ENCODE results near the gene TMOD1.
"Not testable (repeated sequence)": the region's sequence is repeated elsewhere in the genome, so short reads cannot be mapped to it uniquely, and the experiment has no call there.

The TMOD1 gene

DNA sequence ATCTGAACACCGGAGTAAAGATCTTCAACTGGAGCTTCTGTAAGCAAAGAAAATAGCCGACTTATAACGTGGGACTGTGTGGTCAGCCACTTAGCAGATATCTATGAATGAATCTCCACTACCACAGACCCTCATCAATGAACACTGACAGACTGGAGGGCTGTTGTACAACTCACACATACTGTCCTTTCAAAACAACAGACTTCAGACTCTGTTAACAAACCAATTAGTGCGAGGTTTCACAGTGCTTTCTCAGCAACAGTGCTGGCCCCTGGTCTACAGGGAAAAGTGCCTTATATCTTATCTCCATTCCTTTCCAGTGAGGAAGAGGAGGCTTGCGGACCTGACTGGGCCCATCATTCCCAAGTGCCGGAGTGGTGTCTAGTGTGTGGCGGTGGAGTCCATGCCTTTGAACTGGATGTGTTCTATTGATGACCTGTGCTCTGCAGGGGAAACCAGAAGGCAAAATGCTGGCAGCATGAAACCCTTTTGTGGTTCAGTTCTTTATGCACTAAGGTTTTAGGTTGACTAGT is 97.9 kb downstream of the TMOD1 start:
- no peak for DNase-seq

DNA sequence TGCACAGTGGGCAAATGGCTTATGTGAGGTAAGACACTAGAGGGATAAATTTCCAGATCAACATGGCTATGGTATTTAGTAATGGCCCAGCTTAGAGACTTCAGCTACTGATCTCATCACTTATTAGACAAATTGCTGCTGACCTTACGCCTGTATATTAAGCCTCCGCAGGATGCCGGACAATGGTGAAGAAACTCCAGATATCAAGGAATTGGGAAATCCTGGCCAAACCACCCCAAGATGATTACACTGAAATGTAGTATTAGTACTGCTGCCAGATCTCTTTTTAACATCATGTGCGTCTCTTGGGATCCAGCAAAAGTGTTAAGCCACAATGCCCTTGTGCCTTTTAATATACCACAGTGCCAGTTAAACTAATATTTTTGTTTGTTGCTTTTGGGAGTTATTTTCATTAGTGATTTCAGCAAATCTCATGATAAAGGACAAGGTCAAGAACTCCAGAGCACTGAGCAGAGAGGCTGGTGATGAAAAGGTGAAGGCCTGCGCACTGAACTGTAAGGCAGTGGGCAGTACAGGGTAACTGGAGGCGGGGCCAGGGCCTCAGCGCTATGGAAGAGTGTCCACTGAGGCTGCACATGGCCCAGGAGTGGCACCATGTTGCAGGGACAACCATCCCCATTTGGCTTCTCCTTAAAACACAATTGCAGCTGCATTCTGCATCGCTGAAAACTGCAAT is 99.2 kb downstream of the TMOD1 start:
- DNase-seq: no peak

DNA sequence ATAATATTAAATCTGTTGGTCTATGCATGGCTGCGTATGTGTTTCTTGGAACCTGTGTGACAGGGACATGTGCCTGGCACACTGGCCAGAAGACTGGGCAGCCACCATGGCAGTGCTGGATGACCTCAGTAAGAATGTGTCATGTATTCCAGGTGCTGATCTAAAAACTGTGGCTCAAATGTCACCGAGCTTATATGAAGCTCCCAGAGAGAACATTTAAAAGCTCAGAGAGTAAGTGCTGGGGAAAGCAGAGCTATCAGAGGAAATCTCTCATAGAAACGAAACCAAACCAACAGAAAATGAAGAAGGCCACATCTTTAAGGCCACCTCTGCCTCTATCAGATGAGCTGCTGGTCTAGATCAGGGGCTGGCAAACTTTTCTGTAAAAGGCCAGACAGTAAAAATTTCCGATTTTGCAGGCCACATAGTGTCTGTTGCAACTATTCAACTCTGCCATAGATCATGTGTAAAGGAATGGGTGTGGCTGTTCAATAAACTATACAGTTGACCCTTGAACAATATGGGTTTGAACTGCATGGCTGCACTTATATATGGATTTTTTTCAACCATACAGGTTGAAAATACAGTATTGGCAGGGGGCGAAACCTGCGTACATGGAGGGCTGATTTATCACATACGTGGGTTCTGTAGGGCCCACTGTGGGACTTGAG is 99.9 kb downstream of the TMOD1 start:
- no peak for DNase-seq

DNA sequence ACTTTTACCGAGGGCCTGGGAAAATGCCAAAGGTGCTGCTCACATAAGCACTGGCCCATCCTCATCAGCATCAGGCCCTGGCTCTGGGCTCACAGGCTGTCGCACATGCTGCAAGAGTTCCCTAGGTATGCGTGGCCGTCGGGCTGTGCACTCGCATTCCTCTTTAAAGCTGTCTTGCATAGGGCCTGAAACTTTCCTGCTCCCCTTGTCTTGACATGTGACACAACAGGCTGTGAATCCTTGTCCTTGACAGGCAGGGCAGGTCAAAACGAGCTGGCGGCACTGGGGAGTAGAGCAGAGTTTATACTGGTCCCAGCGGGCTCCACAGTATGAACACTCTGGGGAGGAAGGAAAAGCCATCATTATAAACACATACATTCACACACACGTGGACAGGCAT is 101.0 kb downstream of the TMOD1 start:
- no peak for DNase-seq

DNA sequence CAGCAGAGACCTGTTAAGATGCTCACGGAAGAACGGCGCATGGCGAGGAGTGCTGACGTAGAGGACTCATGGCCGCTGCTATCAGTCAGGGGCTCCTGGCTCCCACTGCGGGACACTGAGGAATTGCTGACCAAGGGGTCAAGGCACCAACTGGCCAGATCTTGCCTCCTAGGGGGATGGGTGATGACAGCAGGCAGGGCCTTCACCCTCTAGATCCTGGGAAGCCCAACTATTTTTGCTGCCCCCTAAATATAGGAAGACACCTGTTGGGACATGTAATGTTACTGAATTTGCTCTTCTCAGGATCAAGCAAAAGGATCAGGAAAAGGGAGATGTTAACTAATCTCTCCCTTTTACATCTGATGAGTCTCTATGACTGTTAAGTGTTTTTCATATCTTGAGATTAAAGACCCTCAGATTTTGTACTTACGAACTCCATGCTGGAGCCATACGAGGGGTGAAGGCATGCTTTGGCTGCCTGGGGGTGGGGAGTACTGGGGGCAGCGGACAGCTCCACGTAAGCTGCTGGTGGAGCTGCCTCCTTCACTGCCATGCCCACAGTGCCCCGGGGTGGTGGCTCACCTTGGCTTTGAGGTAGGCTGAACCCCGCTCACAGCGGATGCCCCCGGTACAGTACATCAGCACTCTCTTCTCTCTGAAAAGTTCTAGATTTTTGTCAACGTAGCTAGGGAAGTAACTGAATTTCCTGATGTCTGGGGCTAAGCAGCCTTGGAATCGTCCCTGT is 103.6 kb downstream of the TMOD1 start:
- no peak for DNase-seq

DNA sequence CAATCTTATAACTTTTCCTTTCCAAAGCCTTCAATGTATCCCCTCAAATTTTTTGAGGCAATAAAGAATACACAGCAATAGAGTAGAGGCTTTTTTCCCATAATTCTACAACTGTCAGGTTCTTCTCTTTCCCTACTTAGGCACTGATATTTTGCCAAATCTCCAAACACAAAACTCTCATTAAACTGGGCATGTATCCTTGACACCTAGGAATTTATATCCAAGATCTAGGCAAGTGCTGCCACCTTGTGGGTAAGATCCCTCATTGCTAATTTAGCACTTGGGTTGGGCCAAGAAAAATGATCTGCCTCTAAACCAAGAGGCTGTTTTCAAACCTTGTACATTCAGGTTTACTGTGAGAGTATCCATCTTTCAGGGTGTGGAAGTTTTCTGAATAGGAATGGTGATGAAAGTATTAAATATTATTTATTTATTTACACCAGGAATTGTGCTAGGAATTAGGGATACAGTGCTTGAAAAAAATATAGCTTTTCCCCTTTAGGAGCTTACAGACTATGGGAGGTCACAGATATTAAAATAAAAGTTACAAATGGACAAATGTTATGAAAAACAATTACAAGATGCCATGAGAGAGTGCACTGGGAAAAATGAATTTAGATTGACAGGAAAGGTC is 114.1 kb downstream of the TMOD1 start:
- DNase-seq: peak; percentile 52

DNA sequence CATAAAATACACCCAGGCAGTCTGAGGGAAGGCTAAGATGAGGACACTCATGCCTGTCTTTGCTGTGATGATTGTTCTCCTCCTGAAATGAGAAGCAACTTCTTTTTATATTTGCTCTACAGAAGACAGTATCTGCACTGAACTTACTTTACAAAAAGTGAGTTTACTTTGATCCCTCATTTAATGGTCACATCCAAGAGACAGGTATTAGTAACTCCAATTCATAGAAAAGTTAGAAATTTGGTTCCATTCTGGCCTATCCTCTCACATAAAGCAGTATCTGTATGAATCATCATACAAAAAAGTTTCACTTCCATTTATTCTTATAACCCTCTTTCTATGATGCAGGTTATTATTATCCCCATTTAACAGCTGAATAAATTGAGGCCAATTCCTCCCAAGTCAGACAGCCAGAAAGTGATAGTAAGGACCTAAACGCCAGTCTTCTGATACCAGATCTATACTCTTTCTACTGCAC is 116.5 kb downstream of the TMOD1 start:
- DNase-seq: no peak

DNA sequence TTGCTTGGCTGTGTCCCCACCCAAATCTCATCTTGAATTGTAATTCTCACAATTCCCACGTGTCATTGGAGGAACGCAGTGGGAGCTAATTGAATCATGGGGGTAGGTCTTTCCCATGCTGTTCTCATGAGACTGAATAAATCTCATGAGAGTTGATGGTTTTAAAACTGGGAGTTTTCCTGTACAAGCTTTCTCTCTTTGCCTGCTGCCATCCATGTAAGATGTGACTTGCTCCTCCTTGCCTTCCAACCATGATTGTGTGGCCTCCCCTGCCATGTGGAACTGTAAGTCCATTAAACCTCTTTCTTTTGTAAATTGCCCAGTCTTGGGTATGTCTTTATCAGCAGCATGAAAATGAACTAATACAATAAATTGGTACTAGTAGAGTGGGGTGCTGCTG is 118.6 kb downstream of the TMOD1 start:
- DNase-seq: not testable (repeated sequence)

DNA sequence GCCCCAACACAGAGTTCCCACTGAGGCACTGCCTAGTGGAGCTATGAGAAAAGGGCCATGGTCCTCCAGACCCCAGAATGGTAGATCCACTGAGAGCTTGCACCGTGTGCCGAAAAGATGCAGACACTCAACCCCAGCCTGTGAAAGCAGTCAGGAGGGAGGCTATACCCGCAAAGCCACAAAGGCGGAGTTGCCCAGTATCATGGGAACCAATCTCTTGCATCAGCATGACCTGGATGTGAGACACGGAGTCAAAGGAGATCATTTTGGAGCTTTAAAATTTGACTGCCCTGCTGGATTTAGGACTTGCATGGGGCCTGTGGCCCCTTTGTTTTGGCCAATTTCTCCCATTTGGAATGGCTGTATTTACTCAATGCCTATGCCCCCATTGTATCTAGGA is 121.0 kb downstream of the TMOD1 start:
- DNase-seq: not testable (repeated sequence)

DNA sequence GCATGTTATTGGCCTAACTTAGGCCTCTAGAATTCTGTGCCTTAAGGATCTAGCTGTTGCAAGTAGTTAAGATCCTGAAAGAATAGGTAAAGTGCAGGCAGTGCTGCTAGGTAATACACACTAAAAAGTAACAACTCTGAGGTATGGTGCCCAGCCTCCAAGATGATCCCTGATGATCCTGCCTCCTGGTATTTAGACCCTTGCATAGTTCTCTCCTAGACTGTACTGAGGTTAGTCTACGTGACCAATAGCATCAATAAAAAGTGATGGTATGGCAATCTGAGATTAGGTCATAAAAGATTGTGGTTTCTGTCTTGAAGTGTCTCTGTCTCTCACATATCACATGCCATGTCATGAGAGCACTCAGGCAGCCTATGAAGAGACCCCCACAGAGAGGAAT is 122.5 kb downstream of the TMOD1 start:
- DNase-seq: no peak

DNA sequence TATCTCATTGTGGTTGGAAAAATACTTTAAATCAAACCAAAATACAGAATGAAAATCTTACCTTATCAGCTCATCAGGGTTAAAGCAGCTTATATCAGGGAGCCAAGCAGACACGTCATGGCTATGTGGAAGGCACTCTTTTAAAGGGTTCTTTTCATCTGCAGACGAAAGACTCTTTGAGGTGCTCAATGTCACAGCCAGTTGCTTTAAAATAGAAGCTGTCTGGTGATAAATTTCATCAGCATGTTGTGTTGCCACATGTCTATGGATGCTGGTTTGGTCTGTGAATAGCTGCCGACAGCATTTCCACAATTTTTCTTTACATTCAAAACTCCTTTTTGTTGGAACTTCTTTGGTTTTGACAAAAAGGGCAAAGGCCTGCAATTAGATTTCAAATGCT is 124.2 kb downstream of the TMOD1 start:
- DNase-seq: no peak

DNA sequence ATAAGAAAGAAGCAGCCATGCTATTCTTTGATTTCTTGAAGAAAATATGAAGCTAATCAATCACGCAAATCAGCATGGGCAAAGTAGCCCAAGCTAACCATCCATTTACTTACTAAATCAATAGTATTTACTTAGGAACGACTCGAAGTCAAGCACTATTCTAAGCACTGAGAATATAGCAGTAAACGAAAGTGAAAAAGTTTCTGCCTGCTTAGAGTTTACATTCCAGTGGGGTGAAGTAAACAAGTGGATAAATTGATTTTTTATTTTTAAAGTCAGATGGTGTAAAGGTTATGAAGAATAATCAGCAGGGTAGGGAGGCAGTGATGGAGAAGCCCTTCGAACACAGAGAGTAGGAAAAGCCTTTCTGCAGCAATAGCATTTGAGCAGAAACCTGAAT is 126.2 kb downstream of the TMOD1 start:
- DNase-seq: no peak

DNA sequence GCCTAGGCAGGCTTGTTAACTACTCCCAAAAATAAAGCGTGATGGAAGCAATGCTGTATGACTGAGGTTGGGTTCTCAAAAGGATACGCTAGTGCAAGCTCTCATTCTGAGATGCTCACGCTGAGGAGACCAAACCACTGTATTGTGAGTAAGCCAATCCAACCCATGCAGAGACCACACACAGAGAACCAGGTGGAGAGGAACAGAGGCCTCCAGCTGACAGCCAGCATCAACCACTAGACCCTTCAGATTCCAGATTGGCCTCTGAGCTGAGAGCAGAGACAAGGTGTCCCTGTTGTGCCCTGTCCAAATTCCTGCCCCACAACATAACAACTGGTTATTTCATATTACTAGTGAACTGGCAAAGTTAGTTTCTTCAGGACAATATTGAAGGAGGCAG is 127.2 kb downstream of the TMOD1 start:
- DNase-seq: no peak

DNA sequence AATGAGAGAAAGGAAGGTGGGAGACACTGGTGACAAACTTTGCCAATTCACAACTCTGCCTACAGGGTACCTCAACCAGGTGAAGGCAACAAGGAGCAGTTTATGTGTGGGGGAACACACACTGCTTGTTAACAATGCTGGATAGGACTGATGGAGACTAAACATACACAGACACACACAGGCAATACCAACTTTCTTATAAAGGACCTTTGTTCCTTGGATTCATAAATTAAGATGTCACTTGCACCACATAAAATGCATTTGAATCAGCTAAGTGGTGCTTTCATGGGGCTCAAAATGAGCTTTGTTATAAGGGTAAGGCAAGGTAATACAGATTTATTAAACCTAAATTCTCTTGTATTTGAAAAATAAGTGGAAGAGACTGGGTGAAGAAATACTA is 127.7 kb downstream of the TMOD1 start:
- no peak for DNase-seq

DNA sequence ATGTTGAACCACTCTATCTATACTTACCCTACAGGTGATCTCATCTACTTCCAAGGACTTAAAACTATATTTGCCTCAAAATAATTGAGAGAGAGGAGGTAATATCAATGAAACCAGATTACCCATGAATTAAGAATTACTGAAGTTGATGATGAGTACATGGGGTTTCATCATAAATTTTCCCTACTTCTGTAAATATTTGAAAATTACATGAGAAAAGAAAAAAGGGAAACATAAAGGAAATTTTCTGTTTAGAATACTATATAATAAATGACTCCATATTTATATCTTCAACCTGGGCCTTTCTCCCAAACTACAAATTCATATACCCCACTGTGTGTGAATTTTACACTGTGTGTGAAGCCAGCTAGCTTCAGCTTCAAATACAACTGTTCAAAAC is 129.1 kb downstream of the TMOD1 start:
- no peak for DNase-seq

DNA sequence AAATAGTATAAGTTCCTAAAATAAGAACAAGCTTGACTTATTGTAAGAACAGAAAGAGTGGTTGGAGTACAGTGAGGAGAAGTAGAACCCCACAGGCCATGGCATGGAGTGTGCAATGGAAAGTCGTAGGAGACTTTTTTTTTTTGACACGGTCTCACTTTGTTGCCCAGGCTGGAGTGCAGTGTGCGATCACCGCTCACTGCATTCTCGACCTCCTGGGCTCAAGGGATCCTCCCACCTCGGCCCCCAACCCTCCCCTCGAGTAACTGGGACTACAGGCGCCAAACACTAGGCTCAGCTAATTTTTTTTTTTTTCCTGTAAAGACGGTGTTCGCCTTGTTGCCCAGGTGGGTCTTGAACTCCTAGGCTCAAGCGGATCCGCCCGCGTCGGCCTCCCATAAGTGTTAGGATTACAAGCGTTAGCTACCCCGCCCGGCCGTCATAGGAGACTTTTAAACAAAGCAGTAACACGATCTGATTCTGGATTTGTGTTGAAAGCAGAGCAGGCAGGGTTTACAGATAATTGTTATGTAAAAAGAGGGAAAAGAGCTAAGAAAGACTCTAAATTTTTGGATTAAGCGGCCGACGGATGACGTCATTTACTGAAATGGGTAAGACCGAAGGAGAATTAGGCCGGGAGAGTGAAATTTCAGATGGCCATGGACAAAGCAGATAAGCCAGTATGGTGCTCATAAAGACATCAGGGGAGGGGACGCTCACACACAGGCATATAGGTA is 130.9 kb downstream of the TMOD1 start:
- DNase-seq: peak; percentile 78

DNA sequence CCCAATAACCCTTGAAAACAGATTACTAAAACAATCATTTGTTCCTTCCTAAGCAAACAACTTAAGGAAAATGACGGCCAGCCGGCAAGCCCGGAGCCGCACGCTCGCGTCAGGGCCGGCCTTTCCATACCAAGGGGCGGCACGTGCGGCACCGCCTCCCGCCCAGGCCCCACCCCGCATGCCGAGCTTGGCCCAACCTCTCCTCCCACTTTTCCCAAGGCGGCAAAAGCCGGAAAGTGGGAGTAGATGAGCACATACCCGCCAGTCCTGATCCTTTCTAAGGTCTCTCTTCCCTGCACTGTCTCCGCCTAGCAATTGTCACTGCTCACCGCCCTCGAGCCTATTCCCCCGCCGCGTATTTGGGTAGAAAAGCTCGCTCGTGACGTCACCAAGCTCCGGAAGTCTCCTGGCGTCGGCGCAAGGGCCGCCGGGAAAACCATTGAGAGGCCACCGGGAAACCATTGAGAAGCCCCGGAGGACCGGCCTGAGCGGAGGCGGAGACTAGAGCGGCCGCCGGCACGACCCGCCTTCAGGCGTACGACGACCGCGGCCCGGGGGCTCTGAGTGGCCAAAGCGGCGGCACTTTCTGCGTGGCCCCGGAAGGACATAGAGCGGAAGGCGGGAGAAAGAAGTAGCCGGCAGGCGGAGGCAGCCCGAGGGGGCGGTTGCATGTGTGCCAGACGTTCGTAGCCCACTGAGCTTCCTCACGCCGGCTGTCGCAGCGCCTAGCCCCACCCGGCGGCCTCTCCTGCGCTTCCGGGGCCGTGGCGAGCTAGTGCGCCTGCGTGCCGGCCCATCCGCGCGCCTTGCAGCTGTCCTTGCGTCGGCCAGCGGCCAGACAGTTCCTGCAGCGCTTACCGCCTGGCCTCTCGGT is 131.8 kb downstream of the TMOD1 start, which contains the start of the genes NCBP1 and TSTD2:
Gene NCBP1 (plus strand): TSS at position 837 of the 874 bp plus-strand sequence. CDS start 61 bp downstream, outside the sequence.
Gene TSTD2 (minus strand): TSS at position 384 of the 874 bp plus-strand sequence. CDS start 5,806 bp downstream, outside the sequence.
- peak; percentile 99 for DNase-seq

DNA sequence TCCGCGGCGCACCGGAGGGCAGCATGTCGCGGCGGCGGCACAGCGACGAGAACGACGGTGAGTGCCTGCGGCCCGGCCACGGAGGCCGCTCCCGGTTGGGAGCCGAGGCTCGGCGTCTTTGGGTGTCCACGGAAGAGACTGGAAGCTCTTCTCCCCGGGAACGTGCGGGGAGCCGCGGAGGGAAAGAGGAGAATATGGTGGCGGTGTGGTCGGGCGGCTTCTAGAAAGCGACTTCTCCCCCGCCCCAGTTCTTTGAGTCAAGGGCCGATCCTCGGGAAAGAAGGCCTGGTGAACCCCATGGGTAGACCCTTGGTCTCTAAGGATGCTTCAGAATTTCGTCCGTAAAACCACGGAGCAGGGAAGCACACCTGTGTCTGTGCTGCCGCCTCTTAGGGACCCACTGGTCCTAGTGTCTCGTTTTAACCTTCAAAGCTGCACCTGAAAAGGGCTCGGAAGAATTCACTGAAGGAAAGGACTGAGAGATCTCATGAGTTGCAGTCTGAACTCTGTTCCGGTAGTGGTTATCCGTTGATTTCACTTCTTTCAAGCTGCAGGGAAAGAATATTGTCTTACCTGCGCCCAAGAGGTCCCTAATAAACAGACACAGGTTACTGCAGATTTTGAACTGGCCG is 132.5 kb downstream of the TMOD1 start:
- no peak for DNase-seq

DNA sequence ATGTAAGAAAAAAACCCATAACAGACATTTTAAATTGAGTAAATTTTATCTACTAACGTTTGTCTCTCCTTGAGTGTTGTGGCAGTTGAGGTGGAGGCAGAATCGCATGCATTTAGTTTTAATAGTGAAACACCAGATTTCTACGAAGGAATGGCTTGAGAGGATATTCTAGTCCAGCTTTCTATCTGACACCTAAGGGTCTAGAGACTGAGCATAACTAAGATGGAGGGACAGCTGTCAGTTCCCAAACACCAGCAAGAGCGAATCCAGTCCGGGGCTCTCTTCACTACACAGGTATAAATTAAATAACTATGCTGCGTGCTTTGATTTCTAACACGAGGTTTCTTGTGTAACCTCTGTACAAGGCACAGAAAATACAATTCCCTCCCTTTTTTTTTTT is 133.6 kb downstream of the TMOD1 start:
- DNase-seq: no peak

DNA sequence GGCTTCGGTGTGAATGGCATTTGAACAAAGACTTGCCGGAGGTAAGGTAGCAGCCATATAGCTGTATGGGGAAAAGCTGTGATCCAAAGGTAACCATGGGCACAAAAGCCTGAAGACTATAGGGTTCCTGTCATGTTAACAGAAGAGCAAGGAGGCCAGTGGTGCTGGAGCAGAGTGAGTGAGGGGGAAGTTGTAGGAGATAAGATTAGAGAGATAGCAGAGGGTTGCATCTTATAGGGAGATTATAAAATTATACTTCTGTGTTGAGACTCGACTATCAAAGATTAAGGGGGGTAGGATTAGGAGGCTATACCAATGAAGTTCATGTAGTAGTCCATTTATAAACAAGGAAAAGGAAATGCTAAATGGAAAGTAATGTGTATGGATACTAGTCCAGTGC is 135.4 kb downstream of the TMOD1 start:
- no peak for DNase-seq
